Esophagus squamous epithelium (tissue), 5 donors: Measurements from ENCODE around the gene AZGP1. TPM values are rescaled to one million over a fixed set of nuclear protein-coding genes. Genes with fewer than 3 reads are reported as not detected.

ENCODE experiments used
- DNase-seq: peaks from one replicate; lab custom pipeline; 2025; lab: John Stamatoyannopoulos, UW
- H3K27ac ChIP-seq, 4 donors: fragments of 200-600 bp; sonication (generic); one replicate each; pipeline ENCODE4 v1.5.1; 2016 to 2019; ENCODE audit warnings: mild to moderate bottlenecking in 1 of 4
- H3K27me3 ChIP-seq, 4 donors: fragments of 200-600 bp; sonication (generic); 1 replicate in 3 of 4; 2 replicates in 1 of 4; pipeline versions ENCODE4 v1.5.1 to v1.6.0; 2017 to 2021; ENCODE audit warnings: antibody characterized with exemption in 1 of 4
- H3K36me3 ChIP-seq, 3 donors: fragments of 200-600 bp; sonication (generic); one replicate each; pipeline ENCODE4 v1.5.1; 2016 to 2019
- H3K4me1 ChIP-seq, 3 donors: fragments of 200-600 bp; sonication (generic); one replicate each; pipeline ENCODE4 v1.5.1; 2017 to 2019
- H3K4me3 ChIP-seq, 4 donors: fragments of 200-600 bp; sonication (generic); 1 replicate in 3 of 4; 2 replicates in 1 of 4; pipeline ENCODE4 v1.5.1; 2016 to 2019; ENCODE audit warnings: mild to moderate bottlenecking in 2 of 4, moderate library complexity in 1 of 4
- H3K9me3 ChIP-seq, 3 donors: fragments of 200-600 bp; sonication (generic); one replicate each; pipeline ENCODE4 v1.5.1; 2016 to 2019
- CTCF ChIP-seq, 6 experiments: fragments of 450-650 bp in 4 of 6; fragments of 200-600 bp in 2 of 6; sonication (generic) in 2 of 6; IDR thresholded peaks; one replicate each; pipeline ENCODE4 v1.5.1; 2016 to 2019; ENCODE audit warnings: antibody characterized with exemption in 6 of 6, mild to moderate bottlenecking in 4 of 6, moderate library complexity in 4 of 6
- POLR2A ChIP-seq, 4 donors: fragments of 450-650 bp; IDR thresholded peaks; one replicate each; pipeline ENCODE4 v1.6.1; 2017; ENCODE audit warnings: antibody characterized with exemption in 4 of 4, mild to moderate bottlenecking in 4 of 4, moderate library complexity in 3 of 4
- WGBS, 2 donors: methylation state at CpG; one replicate each; pipeline ENCODE4 v1.1.5; 2018; 5-methylcytosine and 5-hydroxymethylcytosine counted together
- intact Hi-C: fragments of 100-400 bp; cut with DNase I; formaldehyde crosslinking; loops from one replicate; pipeline ENCODE4 v1.15.0; 2022
- total RNA-seq, 4 donors: library from RNA; depleted of rRNA; stranded (reverse); fragments of >200 nt; gene quantifications; one replicate each; pipeline ENCODE4 v1.1.0, GENCODE V29; 2016
- donor health status: DM: yes; HTN: yes; CAD: no.

AZGP1 gene
- total RNA-seq, 4 donors from 2014 or later: 0.19 to 99.9 (median 1.3) TPM

- Histone ChIP-seq H3K4me1 (peaks cover 4 to 23% (median 10%) of the 10 kb centered on the region in 3 donors), H3K4me3 (no peak overlapping the region), H3K27me3 (no peaks in the 10 kb centered on the region), H3K9me3 (no peaks in the 10 kb centered on the region), H3K36me3 (no peaks in the 10 kb centered on the region), H3K27ac (no peak overlapping the region)
- DNase-seq: no peak
- intact Hi-C loops: no loop called here
- WGBS, 2 donors: 81 to 86% methylated on average over 10 to 13 of the region's 13 CpGs
- TF ChIP-seq CTCF (IDR thresholded peaks at IDR 0.05) (no peak), POLR2A (IDR thresholded peaks at IDR 0.05) (no peak)
These were observed 24.4 kb upstream of the AZGP1 start for GRCh38 chr7:100000239-100000638.

GRCh38 chr7:99997545-99998137, 21.8 kb upstream of the AZGP1 start:
- H3K9me3 ChIP-seq: no peaks in the 10 kb centered on the region
- TF ChIP-seq POLR2A (IDR thresholded peaks at IDR 0.05) (peak in 2 of 4 donors; percentile 37 to 42), CTCF (IDR thresholded peaks at IDR 0.05) (peak in 5 of 6 experiments; percentile 14 to 41 (median 33))
- no peak for DNase-seq
- no peaks in the 10 kb centered on the region for H3K27me3 ChIP-seq
- H3K4me3 ChIP-seq: peak overlapping the region; percentile 28 to 71 (median 47)
- no peaks in the 10 kb centered on the region for H3K36me3 ChIP-seq
- WGBS, 2 donors: 6 to 23% methylated on average over 11 to 18 of the region's 35 CpGs
- H3K4me1 ChIP-seq: peaks cover 14 to 37% (median 14%) of the 10 kb centered on the region in 3 donors
- peak overlapping the region; percentile 64 to 87 (median 74) for H3K27ac ChIP-seq
- intact Hi-C loops: no loop called here

GRCh38 chr7:99996755-99997544, 21.1 kb upstream of the AZGP1 start:
- DNase-seq: no peak
- Histone ChIP-seq H3K27me3 (no peaks in the 10 kb centered on the region), H3K27ac (peak overlapping the region; percentile 64 to 87 (median 74)), H3K4me3 (peak overlapping the region; percentile 28 to 71 (median 47)), H3K4me1 (peaks cover 14 to 37% (median 14%) of the 10 kb centered on the region in 3 donors), H3K36me3 (no peaks in the 10 kb centered on the region), H3K9me3 (no peaks in the 10 kb centered on the region)
- TF ChIP-seq CTCF (IDR thresholded peaks at IDR 0.05) (no peak), POLR2A (IDR thresholded peaks at IDR 0.05) (no peak)
- intact Hi-C loops: no loop called here
- 78 to 85% methylated on average over 12 to 13 of the region's 15 CpGs for WGBS, 2 donors

GRCh38 chr7:99994819-99995218, 19.0 kb upstream of the AZGP1 start:
- Histone ChIP-seq H3K4me3 (no peak overlapping the region), H3K36me3 (no peaks in the 10 kb centered on the region), H3K27me3 (no peaks in the 10 kb centered on the region), H3K9me3 (no peaks in the 10 kb centered on the region), H3K27ac (no peak overlapping the region), H3K4me1 (peaks cover 14 to 35% (median 14%) of the 10 kb centered on the region in 3 donors)
- 73 to 80% methylated on average over 8 of the region's 8 CpGs for WGBS, 2 donors
- DNase-seq: no peak
- TF ChIP-seq POLR2A (IDR thresholded peaks at IDR 0.05): no peak
- TF ChIP-seq CTCF (IDR thresholded peaks at IDR 0.05): no peak
- intact Hi-C loops: loop anchor here (5.0 kb wide), 2 partner anchors 57 to 83 kb away; no protein-coding TSS in a partner anchor
